HEK293 (cell line): Measurements from ENCODE around the gene KLC3.

Experiments
- BCL11A ChIP-seq: fragments of 450-650 bp; formaldehyde crosslinking; IDR thresholded peaks from 2 replicates; pipeline ENCODE4 v1.5.1; 2016; ENCODE audit warnings: low read depth, missing biosample characterization, missing genetic modification characterization
- HOXA7 ChIP-seq: sonication (generic); formaldehyde crosslinking; IDR thresholded peaks from 2 replicates; pipeline ENCODE4 v1.8.1; 2022; ENCODE audit warnings: missing genetic modification reagents, borderline replicate concordance
- MEIS1 ChIP-seq: sonication (generic); formaldehyde crosslinking; IDR thresholded peaks from 2 replicates; pipeline ENCODE4 v1.8.1; 2022; ENCODE audit warnings: missing genetic modification reagents, mild to moderate bottlenecking, borderline replicate concordance
- MYNN ChIP-seq: fragments of 450-650 bp; formaldehyde crosslinking; IDR thresholded peaks from 2 replicates; pipeline ENCODE4 v1.5.1; 2016; ENCODE audit warnings: missing biosample characterization, missing genetic modification characterization, borderline replicate concordance
- PRDM1 ChIP-seq: fragments of 450-650 bp; formaldehyde crosslinking; IDR thresholded peaks from 2 replicates; pipeline ENCODE4; 2016; ENCODE audit warnings: missing biosample characterization, missing genetic modification characterization
- REPIN1 ChIP-seq: fragments of 450-650 bp; formaldehyde crosslinking; IDR thresholded peaks from 2 replicates; pipeline ENCODE4 v1.5.1; 2017; ENCODE audit warnings: missing biosample characterization, missing genetic modification characterization, low read depth
- TCF7L2 ChIP-seq: IDR thresholded peaks from 2 replicates; pipeline ENCODE4 v1.6.1; 2011; ENCODE audit warnings: low read depth, mild to moderate bottlenecking, inconsistent platforms, low read length, moderate library complexity, borderline replicate concordance
- YY1 ChIP-seq: fragments of 450-650 bp; formaldehyde crosslinking; IDR thresholded peaks from 2 replicates; pipeline ENCODE4 v1.5.1; 2018; ENCODE audit warnings: missing biosample characterization, missing genetic modification characterization
- ZBTB17 ChIP-seq: fragments of 450-650 bp; formaldehyde crosslinking; IDR thresholded peaks from 2 replicates; pipeline ENCODE4 v1.5.1; 2016; ENCODE audit warnings: missing biosample characterization, missing genetic modification characterization
- ZBTB21 ChIP-seq: fragments of 450-650 bp; formaldehyde crosslinking; IDR thresholded peaks from 2 replicates; pipeline ENCODE4 v1.5.1; 2017; ENCODE audit warnings: missing biosample characterization, missing genetic modification characterization
- ZNF140 ChIP-seq: fragments of 450-650 bp; formaldehyde crosslinking; IDR thresholded peaks from 2 replicates; pipeline ENCODE4 v1.5.1; 2016; ENCODE audit warnings: missing biosample characterization, missing genetic modification characterization
- ZNF146 ChIP-seq: fragments of 450-650 bp; formaldehyde crosslinking; IDR thresholded peaks from 2 replicates; pipeline ENCODE4 v1.5.1; 2016; ENCODE audit warnings: missing biosample characterization, missing genetic modification characterization
- ZNF184 ChIP-seq: fragments of 450-650 bp; IDR thresholded peaks from 2 replicates; pipeline ENCODE4 v1.5.1; 2018; ENCODE audit warnings: missing biosample characterization, mild to moderate bottlenecking, missing genetic modification characterization
- ZNF2 ChIP-seq: fragments of 450-650 bp; formaldehyde crosslinking; IDR thresholded peaks from 2 replicates; pipeline ENCODE4 v1.5.1; 2016; ENCODE audit warnings: missing biosample characterization, missing genetic modification characterization
- ZNF24 ChIP-seq: fragments of 450-650 bp; formaldehyde crosslinking; IDR thresholded peaks from 2 replicates; pipeline ENCODE4 v1.5.1; 2016; ENCODE audit warnings: missing biosample characterization, missing genetic modification characterization
- ZNF311 ChIP-seq: fragments of 450-650 bp; formaldehyde crosslinking; IDR thresholded peaks from 2 replicates; pipeline ENCODE4 v1.5.1; 2017; ENCODE audit warnings: missing biosample characterization, missing genetic modification characterization, borderline replicate concordance
- ZNF404 ChIP-seq: fragments of 450-650 bp; formaldehyde crosslinking; IDR thresholded peaks from 2 replicates; pipeline ENCODE4 v1.5.1; 2017; ENCODE audit warnings: missing biosample characterization, missing genetic modification characterization
- ZNF433 ChIP-seq: fragments of 450-650 bp; formaldehyde crosslinking; IDR thresholded peaks from 2 replicates; pipeline ENCODE4 v1.5.1; 2016; ENCODE audit warnings: missing biosample characterization, missing genetic modification characterization, low read depth
- ZNF48 ChIP-seq: fragments of 450-650 bp; formaldehyde crosslinking; IDR thresholded peaks from 2 replicates; pipeline ENCODE4 v1.5.1; 2016; ENCODE audit warnings: missing biosample characterization, missing genetic modification characterization
- ZNF549 ChIP-seq: fragments of 450-650 bp; IDR thresholded peaks from 2 replicates; pipeline ENCODE4 v1.5.1; 2018; ENCODE audit warnings: missing biosample characterization, missing genetic modification characterization, mild to moderate bottlenecking, inconsistent platforms, moderate library complexity
- ZNF610 ChIP-seq: fragments of 450-650 bp; formaldehyde crosslinking; IDR thresholded peaks from 2 replicates; pipeline ENCODE4 v1.5.1; 2016; ENCODE audit warnings: missing biosample characterization, missing genetic modification characterization, borderline replicate concordance
- ZNF626 ChIP-seq: fragments of 450-650 bp; sonication (Bioruptor Pico); formaldehyde crosslinking; IDR thresholded peaks from 2 replicates; pipeline ENCODE4 v1.5.1; 2018; ENCODE audit warnings: missing biosample characterization, missing genetic modification characterization, inconsistent platforms
- ZNF707 ChIP-seq: fragments of 450-650 bp; formaldehyde crosslinking; IDR thresholded peaks from 2 replicates; pipeline ENCODE4 v1.5.1; 2016; ENCODE audit warnings: missing biosample characterization, missing genetic modification characterization
- ZXDB ChIP-seq: fragments of 450-650 bp; formaldehyde crosslinking; IDR thresholded peaks from 2 replicates; pipeline ENCODE4 v1.5.1; 2016; ENCODE audit warnings: missing biosample characterization, missing genetic modification characterization
- TF ChIP-seq, protein P1 (sequence below): fragments of 450-650 bp; formaldehyde crosslinking; IDR thresholded peaks from 2 replicates; pipeline ENCODE4 v1.5.1; 2016; ENCODE audit warnings: missing biosample characterization, missing genetic modification characterization, borderline replicate concordance
- TF ChIP-seq, protein P2 (sequence below): fragments of 450-650 bp; formaldehyde crosslinking; IDR thresholded peaks from 2 replicates; pipeline ENCODE4 v1.5.1; 2016; ENCODE audit warnings: missing biosample characterization, missing genetic modification characterization
- TF ChIP-seq, protein P3 (sequence below): IDR thresholded peaks from 2 replicates; pipeline ENCODE4 v1.6.1; 2011; ENCODE audit warnings: mild to moderate bottlenecking, low read depth, low read length, borderline replicate concordance
- TF ChIP-seq, protein P4 (sequence below): fragments of 450-650 bp; formaldehyde crosslinking; IDR thresholded peaks from 2 replicates; pipeline ENCODE4 v1.5.1; 2016; ENCODE audit warnings: missing biosample characterization, missing genetic modification characterization
- TF ChIP-seq, protein P5 (sequence below): fragments of 450-650 bp; formaldehyde crosslinking; IDR thresholded peaks from 2 replicates; pipeline ENCODE4 v1.5.1; 2016; ENCODE audit warnings: missing biosample characterization, missing genetic modification characterization

KLC3 gene

DNA sequence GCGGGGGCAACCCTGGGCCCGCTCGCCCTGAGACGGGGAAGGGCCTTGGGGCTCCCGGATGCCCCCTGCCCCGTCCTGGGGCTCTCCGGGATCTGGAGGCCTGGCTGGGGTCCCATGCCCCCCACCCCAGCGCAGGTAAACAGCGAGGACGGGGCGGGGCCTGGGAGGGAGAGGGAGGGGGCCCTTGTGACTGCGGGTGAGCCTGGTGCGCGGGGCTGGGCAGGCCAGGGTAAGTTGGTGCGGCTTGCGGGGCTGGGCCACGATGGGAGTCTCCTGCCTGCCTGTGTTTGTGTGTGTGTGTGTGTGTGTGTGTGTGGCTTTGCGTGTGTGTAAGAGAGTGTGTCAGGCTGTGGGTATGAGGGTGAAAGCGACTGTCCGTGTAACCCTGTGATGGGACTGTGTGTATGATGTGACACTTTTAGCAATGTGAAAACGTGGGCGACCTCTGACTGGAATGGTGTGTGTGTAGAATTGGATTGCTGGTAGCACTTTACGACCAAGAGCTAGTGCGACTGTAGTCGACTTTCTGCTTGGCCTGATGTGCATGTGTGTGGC, 426 bp downstream of the KLC3 start (continued):
- TF ChIP-seq ZNF707 (tag by site-specific recombination) (no peak), ZNF48 (tag by site-specific recombination) (no peak), ZNF140 (tag by site-specific recombination) (no peak), MYNN (tag by site-specific recombination) (no peak), HOXA7 (CRISPR knock-in tag) (no peak), ZNF433 (tag by site-specific recombination) (no peak), BCL11A (tag by site-specific recombination) (no peak), REPIN1 (tag by site-specific recombination) (no peak), ZNF610 (tag by site-specific recombination) (no peak), ZNF146 (tag by site-specific recombination) (no peak), ZNF404 (no peak), ZNF24 (tag by site-specific recombination) (no peak), ZNF2 (tag by site-specific recombination) (no peak; the same call in 1 of the 2 replicates), ZNF626 (no peak), PRDM1 (peak; percentile 53), ZNF549 (no peak), ZXDB (tag by site-specific recombination) (no peak), ZNF311 (tag by site-specific recombination) (no peak; the same call in 1 of the 2 replicates), MEIS1 (no peak), ZBTB17 (tag by site-specific recombination) (peak; percentile 44; the same call in 1 of the 2 replicates), TCF7L2 (no peak), ZBTB21 (tag by site-specific recombination) (no peak), ZNF184 (no peak), YY1 (no peak)
- TF ChIP-seq, protein P1, sequence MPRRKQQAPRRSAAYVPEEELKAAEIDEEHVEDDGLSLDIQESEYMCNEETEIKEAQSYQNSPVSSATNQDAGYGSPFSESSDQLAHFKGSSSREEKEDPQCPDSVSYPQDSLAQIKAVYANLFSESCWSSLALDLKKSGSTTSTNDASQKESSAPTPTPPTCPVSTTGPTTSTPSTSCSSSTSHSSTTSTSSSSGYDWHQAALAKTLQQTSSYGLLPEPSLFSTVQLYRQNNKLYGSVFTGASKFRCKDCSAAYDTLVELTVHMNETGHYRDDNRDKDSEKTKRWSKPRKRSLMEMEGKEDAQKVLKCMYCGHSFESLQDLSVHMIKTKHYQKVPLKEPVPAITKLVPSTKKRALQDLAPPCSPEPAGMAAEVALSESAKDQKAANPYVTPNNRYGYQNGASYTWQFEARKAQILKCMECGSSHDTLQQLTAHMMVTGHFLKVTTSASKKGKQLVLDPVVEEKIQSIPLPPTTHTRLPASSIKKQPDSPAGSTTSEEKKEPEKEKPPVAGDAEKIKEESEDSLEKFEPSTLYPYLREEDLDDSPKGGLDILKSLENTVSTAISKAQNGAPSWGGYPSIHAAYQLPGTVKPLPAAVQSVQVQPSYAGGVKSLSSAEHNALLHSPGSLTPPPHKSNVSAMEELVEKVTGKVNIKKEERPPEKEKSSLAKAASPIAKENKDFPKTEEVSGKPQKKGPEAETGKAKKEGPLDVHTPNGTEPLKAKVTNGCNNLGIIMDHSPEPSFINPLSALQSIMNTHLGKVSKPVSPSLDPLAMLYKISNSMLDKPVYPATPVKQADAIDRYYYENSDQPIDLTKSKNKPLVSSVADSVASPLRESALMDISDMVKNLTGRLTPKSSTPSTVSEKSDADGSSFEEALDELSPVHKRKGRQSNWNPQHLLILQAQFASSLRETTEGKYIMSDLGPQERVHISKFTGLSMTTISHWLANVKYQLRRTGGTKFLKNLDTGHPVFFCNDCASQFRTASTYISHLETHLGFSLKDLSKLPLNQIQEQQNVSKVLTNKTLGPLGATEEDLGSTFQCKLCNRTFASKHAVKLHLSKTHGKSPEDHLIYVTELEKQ (tag by site-specific recombination), result 0 out of 2 replicates have a peak, but pooled peaks have one; percentile 15
- TF ChIP-seq, protein P2, sequence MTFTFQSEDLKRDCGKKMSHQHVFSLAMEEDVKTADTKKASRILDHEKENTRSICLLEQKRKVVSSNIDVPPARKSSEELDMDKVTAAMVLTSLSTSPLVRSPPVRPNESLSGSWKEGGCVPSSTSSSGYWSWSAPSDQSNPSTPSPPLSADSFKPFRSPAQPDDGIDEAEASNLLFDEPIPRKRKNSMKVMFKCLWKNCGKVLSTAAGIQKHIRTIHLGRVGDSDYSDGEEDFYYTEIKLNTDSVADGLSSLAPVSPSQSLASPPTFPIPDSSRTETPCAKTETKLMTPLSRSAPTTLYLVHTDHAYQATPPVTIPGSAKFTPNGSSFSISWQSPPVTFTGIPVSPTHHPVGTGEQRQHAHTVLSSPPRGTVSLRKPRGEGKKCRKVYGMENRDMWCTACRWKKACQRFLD (tag by site-specific recombination), result no peak
- TF ChIP-seq, protein P3, sequence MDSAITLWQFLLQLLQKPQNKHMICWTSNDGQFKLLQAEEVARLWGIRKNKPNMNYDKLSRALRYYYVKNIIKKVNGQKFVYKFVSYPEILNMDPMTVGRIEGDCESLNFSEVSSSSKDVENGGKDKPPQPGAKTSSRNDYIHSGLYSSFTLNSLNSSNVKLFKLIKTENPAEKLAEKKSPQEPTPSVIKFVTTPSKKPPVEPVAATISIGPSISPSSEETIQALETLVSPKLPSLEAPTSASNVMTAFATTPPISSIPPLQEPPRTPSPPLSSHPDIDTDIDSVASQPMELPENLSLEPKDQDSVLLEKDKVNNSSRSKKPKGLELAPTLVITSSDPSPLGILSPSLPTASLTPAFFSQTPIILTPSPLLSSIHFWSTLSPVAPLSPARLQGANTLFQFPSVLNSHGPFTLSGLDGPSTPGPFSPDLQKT, result no peak
- TF ChIP-seq, protein P4, sequence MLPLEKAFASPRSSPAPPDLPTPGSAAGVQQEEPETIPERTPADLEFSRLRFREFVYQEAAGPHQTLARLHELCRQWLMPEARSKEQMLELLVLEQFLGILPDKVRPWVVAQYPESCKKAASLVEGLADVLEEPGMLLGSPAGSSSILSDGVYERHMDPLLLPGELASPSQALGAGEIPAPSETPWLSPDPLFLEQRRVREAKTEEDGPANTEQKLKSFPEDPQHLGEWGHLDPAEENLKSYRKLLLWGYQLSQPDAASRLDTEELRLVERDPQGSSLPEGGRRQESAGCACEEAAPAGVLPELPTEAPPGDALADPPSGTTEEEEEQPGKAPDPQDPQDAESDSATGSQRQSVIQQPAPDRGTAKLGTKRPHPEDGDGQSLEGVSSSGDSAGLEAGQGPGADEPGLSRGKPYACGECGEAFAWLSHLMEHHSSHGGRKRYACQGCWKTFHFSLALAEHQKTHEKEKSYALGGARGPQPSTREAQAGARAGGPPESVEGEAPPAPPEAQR (tag by site-specific recombination), result no peak
- TF ChIP-seq, protein P5, sequence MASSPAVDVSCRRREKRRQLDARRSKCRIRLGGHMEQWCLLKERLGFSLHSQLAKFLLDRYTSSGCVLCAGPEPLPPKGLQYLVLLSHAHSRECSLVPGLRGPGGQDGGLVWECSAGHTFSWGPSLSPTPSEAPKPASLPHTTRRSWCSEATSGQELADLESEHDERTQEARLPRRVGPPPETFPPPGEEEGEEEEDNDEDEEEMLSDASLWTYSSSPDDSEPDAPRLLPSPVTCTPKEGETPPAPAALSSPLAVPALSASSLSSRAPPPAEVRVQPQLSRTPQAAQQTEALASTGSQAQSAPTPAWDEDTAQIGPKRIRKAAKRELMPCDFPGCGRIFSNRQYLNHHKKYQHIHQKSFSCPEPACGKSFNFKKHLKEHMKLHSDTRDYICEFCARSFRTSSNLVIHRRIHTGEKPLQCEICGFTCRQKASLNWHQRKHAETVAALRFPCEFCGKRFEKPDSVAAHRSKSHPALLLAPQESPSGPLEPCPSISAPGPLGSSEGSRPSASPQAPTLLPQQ, result no peak
